T follicular helper cell (primary cell): ENCODE data around the gene CLEC16A.
"Not testable (repeated sequence)": the region's sequence is repeated elsewhere in the genome, so short reads cannot be mapped to it uniquely, and the experiment has no call there.

ENCODE experiments used
- DNase-seq: peaks from one replicate; pipeline ENCODE4 v3.0.0-alpha.2; 2020; ENCODE audit warnings: low read depth

CLEC16A gene

GRCh38 chr16:11219178-11219577 is 274.8 kb downstream of the CLEC16A start:
- no peak for DNase-seq

DNA sequence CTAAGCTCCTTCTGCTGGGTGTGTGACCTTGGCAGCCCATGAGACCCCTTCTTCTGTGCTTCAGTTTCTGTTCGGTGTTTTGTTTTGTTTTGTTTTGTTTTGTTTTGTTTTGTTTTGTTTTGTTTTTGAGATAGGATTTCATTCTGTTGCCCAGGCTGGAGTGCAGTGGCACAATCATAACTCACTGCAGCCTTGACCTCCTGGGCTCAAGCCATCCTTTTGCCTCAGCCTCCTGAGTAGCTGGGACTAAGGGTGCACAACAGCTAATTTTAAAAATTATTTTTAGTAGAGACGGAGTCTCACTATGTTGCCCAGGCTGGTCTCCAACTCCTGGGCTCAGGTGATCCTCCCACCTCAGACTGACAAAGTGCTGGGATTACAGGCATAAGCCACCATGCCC is 276.1 kb downstream of the CLEC16A start:
- DNase-seq = not testable (repeated sequence)

- peak; percentile 18 for DNase-seq
These were observed 279.9 kb downstream of the CLEC16A start for GRCh38 chr16:11224096-11224893.

- DNase-seq = peak; percentile 40
These were observed 280.7 kb downstream of the CLEC16A start for GRCh38 chr16:11224894-11225676.

- DNase-seq = no peak
These were observed 281.5 kb downstream of the CLEC16A start for GRCh38 chr16:11225677-11226549.

GRCh38 chr16:11229432-11229831 is 285.1 kb downstream of the CLEC16A start:
- no peak for DNase-seq

DNA sequence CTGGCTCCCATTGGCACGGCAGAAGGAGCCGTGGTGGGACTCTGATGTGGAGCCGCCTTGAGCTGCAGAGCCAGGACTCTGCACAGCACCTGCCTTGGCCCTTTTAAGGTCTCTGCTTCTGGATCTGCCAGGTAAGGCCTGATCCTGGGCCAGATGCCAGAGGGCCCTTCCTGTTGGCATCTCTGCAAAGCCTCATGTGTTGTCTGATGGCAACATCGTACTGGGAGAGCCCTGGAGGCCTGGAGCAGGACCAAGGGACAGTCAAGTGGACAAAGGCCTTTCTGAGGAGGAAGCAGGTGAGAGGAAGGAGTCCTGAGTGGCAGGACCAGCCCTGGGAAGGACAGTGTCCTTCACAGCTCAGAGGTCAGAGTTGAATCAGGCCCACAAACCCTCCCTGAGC is 285.5 kb downstream of the CLEC16A start:
- DNase-seq = no peak

- no peak for DNase-seq
These were observed 287.1 kb downstream of the CLEC16A start for GRCh38 chr16:11231367-11231970.
